Gastrocnemius medialis (tissue), 4 donors: ENCODE data around the gene AGAP5. TPM values are rescaled to one million over a fixed set of nuclear protein-coding genes. Genes with fewer than 3 reads are reported as not detected.
"Not testable (repeated sequence)": the region's sequence is repeated elsewhere in the genome, so short reads cannot be mapped to it uniquely, and the experiment has no call there.

ENCODE experiments used
- ATAC-seq, 2 donors: fragments of 150-250 bp; one replicate each; pipeline ENCODE4 v1.9.1; 2016
- DNase-seq, 2 donors: peaks; one replicate each; pipeline ENCODE4 v3.0.0-alpha.2; 2019
- H3K27ac ChIP-seq, 4 donors: fragments of 200-600 bp; sonication (generic); 1 replicate in 1 of 4; 2 replicates in 3 of 4; pipeline ENCODE4 v1.5.1; 2016 to 2018; ENCODE audit warnings: mild to moderate bottlenecking in 2 of 4, moderate library complexity in 1 of 4
- H3K27me3 ChIP-seq, 3 donors: fragments of 200-600 bp; sonication (generic) in 2 of 3; 1 replicate in 1 of 3; 2 replicates in 2 of 3; pipeline versions ENCODE4 v1.5.1 to v1.6.0; 2016 to 2019; ENCODE audit warnings: mild to moderate bottlenecking in 1 of 3, moderate library complexity in 1 of 3
- H3K36me3 ChIP-seq, 2 donors: fragments of 200-600 bp; sonication (generic) in 1 of 2; one replicate each; pipeline ENCODE4 v1.5.1; 2017 to 2018
- H3K4me1 ChIP-seq, 2 donors: fragments of 200-600 bp; sonication (generic) in 1 of 2; one replicate each; pipeline ENCODE4 v1.5.1; 2016 to 2017; ENCODE audit warnings: mild to moderate bottlenecking in 2 of 2
- H3K4me3 ChIP-seq, 4 donors: fragments of 200-600 bp; sonication (generic) in 3 of 4; 1 replicate in 1 of 4; 2 replicates in 3 of 4; pipeline ENCODE4 v1.5.1; 2016 to 2019; ENCODE audit warnings: mild to moderate bottlenecking in 2 of 4
- H3K9me3 ChIP-seq, 3 donors: fragments of 200-600 bp; sonication (generic) in 2 of 3; 1 replicate in 1 of 3; 2 replicates in 2 of 3; pipeline ENCODE4 v1.5.1; 2016 to 2019
- POLR2A ChIP-seq, 2 donors: fragments of 450-650 bp; IDR thresholded peaks; one replicate each; pipeline ENCODE4 v1.6.1; 2017; ENCODE audit warnings: antibody characterized with exemption in 2 of 2, mild to moderate bottlenecking in 2 of 2, moderate library complexity in 2 of 2
- in situ Hi-C, 4 donors: fragments of 200-750 bp; cut with MboI; loops; one replicate each; pipeline versions ENCODE4 v1.15.0 to v1.8.0; 2017; ENCODE audit warnings: low sequenced_read_pairs in 4 of 4
- intact Hi-C: fragments of 100-400 bp; cut with DNase I; formaldehyde crosslinking; loops from one replicate; pipeline ENCODE4 v1.15.1; 2023; ENCODE audit warnings: low total_unique reads
- total RNA-seq, 4 donors: library from RNA; depleted of rRNA; stranded (reverse); fragments of >200 nt; gene quantifications; one replicate each; pipeline versions ENCODE4 v1.1.0 to v1.2.3, GENCODE V29; 2016
- TF ChIP-seq, protein P1 (sequence below), 5 experiments: fragments of 450-650 bp in 3 of 5; fragments of 200-600 bp in 2 of 5; sonication (generic) in 2 of 5; IDR thresholded peaks in 4 of 5; conservative IDR thresholded peaks in 1 of 5; 1 replicate in 4 of 5; 2 replicates in 1 of 5; pipeline ENCODE4 v1.5.1; 2016 to 2019; ENCODE audit warnings: antibody characterized with exemption in 5 of 5, mild to moderate bottlenecking in 3 of 5, moderate library complexity in 3 of 5

Gene AGAP5
- total RNA-seq = 1 to 10 TPM; 1.6 to 4.1 (median 3.1) TPM

DNA sequence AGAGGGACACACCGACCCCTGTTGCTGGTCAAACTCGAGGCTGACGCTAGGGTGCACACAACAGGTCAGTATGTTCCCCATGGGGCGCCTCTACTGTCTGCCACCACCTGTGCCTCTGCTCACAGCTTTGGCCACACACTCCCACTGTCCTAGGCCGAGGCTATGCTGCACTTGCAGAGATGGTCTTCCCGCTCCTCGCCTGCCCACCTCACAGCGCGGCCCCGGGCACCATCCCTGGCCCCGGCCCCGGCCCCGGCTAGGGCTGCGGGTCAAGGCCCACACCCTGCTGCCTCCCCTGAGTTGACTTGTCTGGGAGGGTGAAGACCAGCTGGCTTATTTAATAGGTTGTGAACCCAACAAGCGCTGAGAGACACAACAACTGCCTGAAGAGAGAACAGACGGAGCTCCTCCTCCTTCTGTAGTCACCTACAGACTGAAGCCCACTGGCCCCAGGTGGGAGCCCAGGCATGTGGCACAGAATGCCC is at the start of gene AGAP5:
Gene AGAP5 (minus strand): TSS at position 435 of the 485 bp plus-strand sequence. CDS start 354 bp downstream, at position 81.
- H3K4me3 ChIP-seq, intact Hi-C loops, ATAC-seq, H3K27ac ChIP-seq, DNase-seq, in situ Hi-C loops, H3K4me1 ChIP-seq, H3K36me3 ChIP-seq, H3K9me3 ChIP-seq, H3K27me3 ChIP-seq: not testable (repeated sequence)

DNA sequence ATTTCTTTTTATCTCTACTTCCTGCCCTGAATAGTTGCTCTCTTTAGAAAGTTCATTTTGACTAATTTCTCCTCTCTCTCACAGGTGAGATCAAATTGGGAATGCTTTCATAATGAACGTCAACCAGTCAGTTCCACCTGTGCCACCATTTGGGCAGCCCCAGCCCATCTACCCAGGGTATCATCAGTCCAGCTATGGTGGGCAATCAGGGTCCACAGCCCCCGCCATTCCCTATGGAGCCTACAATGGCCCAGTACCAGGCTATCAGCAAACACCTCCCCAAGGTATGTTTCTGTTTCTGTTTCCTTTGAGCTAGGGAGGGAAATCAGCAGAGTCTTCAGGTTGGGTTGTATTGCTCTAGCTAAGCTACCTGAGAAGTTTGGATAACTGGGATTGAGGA is 48.8 kb upstream of the AGAP5 start:
- H3K27ac ChIP-seq = no peak overlapping the region
- peaks cover 0 to 48% of the 10 kb centered on the region in 2 donors for H3K36me3 ChIP-seq
- intact Hi-C loops = no loop called here
- no peaks in the 10 kb centered on the region for H3K9me3 ChIP-seq
- TF ChIP-seq POLR2A (IDR thresholded peaks at IDR 0.05) = no peak
- TF ChIP-seq, protein P1, sequence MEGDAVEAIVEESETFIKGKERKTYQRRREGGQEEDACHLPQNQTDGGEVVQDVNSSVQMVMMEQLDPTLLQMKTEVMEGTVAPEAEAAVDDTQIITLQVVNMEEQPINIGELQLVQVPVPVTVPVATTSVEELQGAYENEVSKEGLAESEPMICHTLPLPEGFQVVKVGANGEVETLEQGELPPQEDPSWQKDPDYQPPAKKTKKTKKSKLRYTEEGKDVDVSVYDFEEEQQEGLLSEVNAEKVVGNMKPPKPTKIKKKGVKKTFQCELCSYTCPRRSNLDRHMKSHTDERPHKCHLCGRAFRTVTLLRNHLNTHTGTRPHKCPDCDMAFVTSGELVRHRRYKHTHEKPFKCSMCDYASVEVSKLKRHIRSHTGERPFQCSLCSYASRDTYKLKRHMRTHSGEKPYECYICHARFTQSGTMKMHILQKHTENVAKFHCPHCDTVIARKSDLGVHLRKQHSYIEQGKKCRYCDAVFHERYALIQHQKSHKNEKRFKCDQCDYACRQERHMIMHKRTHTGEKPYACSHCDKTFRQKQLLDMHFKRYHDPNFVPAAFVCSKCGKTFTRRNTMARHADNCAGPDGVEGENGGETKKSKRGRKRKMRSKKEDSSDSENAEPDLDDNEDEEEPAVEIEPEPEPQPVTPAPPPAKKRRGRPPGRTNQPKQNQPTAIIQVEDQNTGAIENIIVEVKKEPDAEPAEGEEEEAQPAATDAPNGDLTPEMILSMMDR (IDR thresholded peaks at IDR 0.05 in 4 of 5, conservative IDR thresholded peaks at IDR 0.05 in 1 of 5) = no peak
- DNase-seq (no peak), ATAC-seq (no peak)
- peaks cover 35 to 45% of the 10 kb centered on the region in 2 donors for H3K4me1 ChIP-seq
- H3K27me3 ChIP-seq = no peaks in the 10 kb centered on the region
- H3K4me3 ChIP-seq = no peak overlapping the region
- in situ Hi-C loops = no loop called here

DNA sequence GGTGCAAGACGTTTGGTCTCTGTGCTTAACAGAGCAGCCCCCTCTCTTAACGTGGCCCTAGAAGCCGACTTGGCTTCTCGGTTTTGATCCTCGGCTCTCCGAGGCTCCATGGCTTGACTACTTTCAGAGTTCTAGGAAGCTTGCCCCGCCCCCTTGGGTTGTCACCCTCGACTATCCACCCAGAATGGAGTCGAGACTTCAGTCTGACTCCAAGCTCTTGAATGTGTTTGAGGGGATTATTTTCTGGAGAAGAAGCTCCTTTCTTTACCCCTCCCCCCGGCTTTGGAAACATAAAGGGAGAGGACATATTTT is 46.7 kb upstream of the AGAP5 start:
- in situ Hi-C loops (no loop called here), intact Hi-C loops (loop anchor here (1.0 to 2.0 kb wide), 3 partner anchors 14 to 90 kb away; partner anchors contain the start of gene ZSWIM8)
- H3K4me1 ChIP-seq = peaks cover 35 to 38% of the 10 kb centered on the region in 2 donors
- peak overlapping the region; percentile 74 to 93 (median 86) for H3K4me3 ChIP-seq
- DNase-seq (peak in 1 of 2 donors; percentile 12), ATAC-seq (peak; percentile 16 to 21)
- no peaks in the 10 kb centered on the region for H3K27me3 ChIP-seq
- no peaks in the 10 kb centered on the region for H3K9me3 ChIP-seq
- peak overlapping the region; percentile 85 to 96 (median 90) for H3K27ac ChIP-seq
- H3K36me3 ChIP-seq = peaks cover 0 to 30% of the 10 kb centered on the region in 2 donors
- TF ChIP-seq POLR2A (IDR thresholded peaks at IDR 0.05) = no peak
- TF ChIP-seq, protein P1 (IDR thresholded peaks at IDR 0.05 in 4 of 5, conservative IDR thresholded peaks at IDR 0.05 in 1 of 5) = no peak

DNA sequence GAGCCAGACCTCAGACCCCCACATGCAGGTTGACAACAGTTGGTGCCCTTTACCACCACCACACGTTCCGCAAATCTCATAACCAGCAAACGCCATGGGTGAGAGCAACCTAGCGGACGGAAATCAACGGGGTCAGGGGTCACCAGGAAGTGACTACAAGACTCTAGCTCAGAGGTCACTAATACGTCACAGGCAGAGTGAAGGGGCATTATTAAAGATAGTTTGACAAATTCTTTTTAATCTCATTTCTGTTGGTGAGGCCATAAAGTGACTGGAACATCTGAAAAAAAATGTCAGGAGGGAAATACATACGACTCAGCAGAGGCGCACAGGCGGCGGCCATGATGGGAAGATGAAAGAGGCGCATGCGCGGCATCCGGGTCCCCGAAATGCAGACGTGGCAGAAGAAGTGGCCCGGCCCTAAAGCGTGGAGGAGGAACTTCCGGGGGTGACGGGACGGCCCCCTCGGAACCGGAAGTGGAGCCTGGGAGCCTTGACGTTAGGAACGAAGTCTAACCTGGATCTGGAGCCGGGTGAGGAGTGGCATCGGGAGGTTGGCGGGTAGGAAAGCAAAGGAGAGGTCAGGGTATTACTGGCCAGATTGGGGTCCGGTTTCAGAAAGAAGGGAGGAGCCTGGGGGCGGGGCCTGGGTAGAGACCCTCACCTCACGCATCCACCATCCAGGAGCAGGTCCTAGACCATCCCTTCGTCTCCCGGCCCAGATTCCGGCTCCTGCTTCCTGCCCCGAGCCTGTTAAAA is 46.2 kb upstream of the AGAP5 start, which contains the start of gene SEC24C:
Gene SEC24C (plus strand): TSS at position 468 of the 759 bp plus-strand sequence. CDS start 2,461 bp downstream, outside the sequence.
- Histone ChIP-seq H3K4me3 (peak within 1 kb of the TSS; percentile 74 to 93 (median 86)), H3K4me1 (peaks cover 34 to 37% of the 10 kb centered on the region in 2 donors), H3K9me3 (no peaks in the 10 kb centered on the region), H3K27me3 (no peaks in the 10 kb centered on the region), H3K36me3 (peaks cover 0 to 25% of the 10 kb centered on the region in 2 donors), H3K27ac (peak within 1 kb of the TSS; percentile 85 to 96 (median 90))
- DNase-seq (peak; percentile 94 to 95), ATAC-seq (peak; percentile 96 to 97)
- in situ Hi-C loops = no loop called here
- intact Hi-C loops = loop anchor here (1.0 to 2.0 kb wide), 3 partner anchors 14 to 90 kb away; partner anchors contain the start of gene ZSWIM8
- TF ChIP-seq, protein P1 (IDR thresholded peaks at IDR 0.05 in 4 of 5, conservative IDR thresholded peaks at IDR 0.05 in 1 of 5) = peak in 1 of 5 experiments; percentile 16
- peak; percentile 45 to 51 for TF ChIP-seq POLR2A (IDR thresholded peaks at IDR 0.05)

DNA sequence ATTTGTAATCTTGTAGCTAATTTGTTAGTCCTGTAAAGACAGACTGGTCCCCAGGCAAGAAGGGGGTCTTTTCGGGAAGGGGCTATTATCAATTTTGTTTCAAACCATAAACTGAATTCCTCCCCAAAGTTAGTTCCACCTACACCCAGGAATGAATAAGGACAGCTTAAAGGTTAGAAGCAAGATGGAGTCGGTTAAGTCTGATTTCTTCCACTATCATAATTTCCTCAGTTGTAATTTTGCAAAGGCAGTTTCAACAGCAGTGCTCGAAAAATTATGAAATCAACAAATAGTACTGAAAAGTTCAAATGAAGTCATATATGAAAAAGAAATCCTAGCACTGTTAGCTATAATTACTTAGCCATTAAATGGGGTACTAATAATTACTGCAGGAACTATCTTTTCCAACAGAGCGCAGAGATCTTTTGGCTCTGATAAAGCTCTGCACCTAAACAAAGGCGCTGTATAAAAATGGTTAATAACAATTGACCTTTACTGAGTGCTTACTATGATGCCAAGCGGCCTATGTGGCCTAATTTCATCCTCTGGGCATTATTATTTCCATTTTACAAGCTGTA is 45.5 kb upstream of the AGAP5 start:
- Histone ChIP-seq H3K4me1 (peaks cover 31 to 34% of the 10 kb centered on the region in 2 donors), H3K9me3 (no peaks in the 10 kb centered on the region), H3K27ac (peak overlapping the region; percentile 85 to 96 (median 90)), H3K4me3 (peak overlapping the region; percentile 74 to 93 (median 86)), H3K36me3 (peaks cover 0 to 18% of the 10 kb centered on the region in 2 donors), H3K27me3 (no peaks in the 10 kb centered on the region)
- in situ Hi-C loops = no loop called here
- TF ChIP-seq, protein P1 (IDR thresholded peaks at IDR 0.05 in 4 of 5, conservative IDR thresholded peaks at IDR 0.05 in 1 of 5) = no peak
- TF ChIP-seq POLR2A (IDR thresholded peaks at IDR 0.05) = no peak
- intact Hi-C loops = no loop called here
- DNase-seq (no peak), ATAC-seq (peak; percentile 1 to 6)
